K562 (cell line): ENCODE data around the gene SPRTN. TPM values are rescaled to one million over a fixed set of nuclear protein-coding genes. Genes with fewer than 3 reads are reported as not detected.

Source experiments
- ATAC-seq: fragments of 200-7000 bp; cut with Tn5 transposase; 3 replicates; pipeline ENCODE4 v1.9.1; 2020; ENCODE audit warnings: moderate library complexity
- BruUV-seq: library from RNA; stranded (reverse); fragments of 400-500 nt; replicated peaks from 2 replicates; lab custom pipeline; 2021; lab: Mats Ljungman, UMichigan
- CTCF ChIA-PET: fragments of 300-600 bp; formaldehyde crosslinking; extraction: SDS; loops from one replicate; lab custom pipeline; 2021; ENCODE audit warnings: low intra/inter-chr PET ratio; lab: Yijun Ruan, JAX
- POLR2A ChIA-PET: fragments of 300-600, 350-650 bp; sonication (Branson Sonifier 250); formaldehyde crosslinking; extraction: SDS; loops from one replicate; lab custom pipeline; 2021; ENCODE audit warnings: antibody characterized with exemption, inconsistent platforms; lab: Yijun Ruan, JAX
- DNase-seq, 4 experiments: peaks; one replicate each; pipeline versions ENCODE4 v3.0.0 to v3.0.0-alpha.2; 2011 to 2018; ENCODE audit warnings: low spot score in 3 of 4, mixed read lengths in 3 of 4; ENCODE audit errors: extremely low read depth in 1 of 4
- FAIRE-seq: peaks from 2 replicates; lab custom pipeline; 2011; peaks lifted over from hg19 to GRCh38; lab: Jason Lieb, UNC
- H2AFZ ChIP-seq: 2 replicates; pipeline ENCODE4 v1.6.0; 2011; ENCODE audit warnings: low read depth, low read length, control low read depth, inconsistent platforms
- H3K27ac ChIP-seq: fragments of 200-600 bp; 3 replicates; pipeline ENCODE4 v1.8.0; 2011; ENCODE audit warnings: low read depth, mild to moderate bottlenecking, control low read depth, inconsistent platforms, low read length, moderate library complexity, mixed read lengths; ENCODE audit errors: extremely low read depth
- H3K27me3 ChIP-seq, 2 experiments: fragments of 300-600 bp in 1 of 2; 2 replicates in 1 of 2; 3 replicates in 1 of 2; pipeline versions ENCODE4 v1.6.0 to v1.8.0; 2011; ENCODE audit warnings: inconsistent platforms in 2 of 2, low read length in 2 of 2, mild to moderate bottlenecking in 1 of 2, mixed read lengths in 1 of 2, moderate library complexity in 1 of 2; ENCODE audit not compliant: control insufficient read depth in 2 of 2, insufficient read depth in 2 of 2
- H3K36me3 ChIP-seq: fragments of 300-600 bp; 3 replicates; pipeline ENCODE4 v1.8.0; 2011; ENCODE audit warnings: mild to moderate bottlenecking, low read length, inconsistent platforms; ENCODE audit not compliant: control insufficient read depth, insufficient read depth
- H3K4me1 ChIP-seq, 2 experiments: fragments of 200-600 bp in 1 of 2; replicated peaks in 1 of 2; 2 replicates in 1 of 2; 3 replicates in 1 of 2; pipeline versions ENCODE4 v1.5.1 to v1.8.0; 2011; ENCODE audit warnings: inconsistent platforms in 2 of 2, low read length in 2 of 2, mild to moderate bottlenecking in 1 of 2, mixed read lengths in 1 of 2, moderate library complexity in 1 of 2; ENCODE audit not compliant: control insufficient read depth in 2 of 2, insufficient read depth in 2 of 2
- H3K4me2 ChIP-seq: 2 replicates; pipeline ENCODE4 v1.6.1; 2011; ENCODE audit warnings: low read length, control low read depth, inconsistent platforms, mixed read lengths; ENCODE audit not compliant: insufficient read depth
- H3K4me3 ChIP-seq: fragments of 200-600 bp; sonication (generic), shearing (Covaris generic); 2 replicates; pipeline ENCODE4 v1.5.1; 2016; ENCODE audit warnings: control low read depth, inconsistent platforms
- H3K79me2 ChIP-seq: fragments of 200-600 bp; 3 replicates; pipeline ENCODE4 v1.8.0; 2011; ENCODE audit warnings: low read length, inconsistent platforms; ENCODE audit not compliant: control insufficient read depth, insufficient read depth
- H3K9ac ChIP-seq, 2 experiments: 2 replicates each; pipeline versions ENCODE4 v1.6.0 to v1.6.1; 2011; ENCODE audit warnings: low read depth in 2 of 2, low read length in 2 of 2, control low read depth in 1 of 2, inconsistent platforms in 1 of 2, mild to moderate bottlenecking in 1 of 2, mixed read lengths in 1 of 2; ENCODE audit not compliant: insufficient read depth in 1 of 2
- H3K9me1 ChIP-seq: one replicate; pipeline ENCODE4 v1.6.0; 2011; ENCODE audit warnings: inconsistent platforms, mild to moderate bottlenecking, low read length, moderate library complexity; ENCODE audit not compliant: control insufficient read depth, insufficient read depth
- H3K9me3 ChIP-seq: replicated peaks from 2 replicates; pipeline ENCODE4 v1.5.1; 2011; ENCODE audit warnings: low read depth, low read length, inconsistent platforms; ENCODE audit not compliant: control insufficient read depth, insufficient read depth
- H4K20me1 ChIP-seq: replicated peaks from 2 replicates; pipeline ENCODE4 v1.6.1; 2011; ENCODE audit warnings: low read length, inconsistent platforms, mixed read lengths; ENCODE audit not compliant: control insufficient read depth, insufficient read depth
- HBP1 ChIP-seq: fragments of 450-650 bp; formaldehyde crosslinking; IDR thresholded peaks from 2 replicates; pipeline ENCODE4 v1.4.0; 2022; ENCODE audit warnings: missing genetic modification characterization
- ILK ChIP-seq: fragments of 450-650 bp; IDR thresholded peaks from 2 replicates; pipeline ENCODE4 v1.6.1; 2016; ENCODE audit warnings: missing genetic modification characterization, low read depth, mild to moderate bottlenecking, missing compliant biosample characterization, moderate library complexity, borderline replicate concordance
- WGBS: fragments of 100-300 bp; shearing (Covaris generic); methylation state at CpG from one replicate; pipeline ENCODE4 v1.1.6; 2016; ENCODE audit warnings: low coverage, mixed read lengths; ENCODE audit not compliant: insufficient coverage; ENCODE audit errors: missing lambda C conversion rate; 5-methylcytosine and 5-hydroxymethylcytosine counted together
- in situ Hi-C: fragments of 300-500 bp; cut with MboI; formaldehyde crosslinking; loops from 4 replicates; pipeline ENCODE4 v1.15.0; 2018; ENCODE audit warnings: inconsistent platforms, mixed read lengths
- intact Hi-C: fragments of 100-400 bp; cut with micrococcal nuclease; formaldehyde crosslinking; loops from 2 replicates; pipeline ENCODE4 v1.14.2; 2022
- polyA plus RNA-seq, 8 experiments: library from polyadenylated mRNA; depleted of rRNA in 4 of 8; stranded (reverse) in 5 of 8; unstranded in 3 of 8; fragments of >200 nt; fragmentation: Nextera tagmentation in 2 of 8; fragmentation: Illumina TruSeq in 1 of 8; extraction: Ambion mirVana in 2 of 8; extraction: Trizol in 1 of 8; gene quantifications; 2 replicates each; pipeline versions ENCODE4 v1.2.1 to v1.2.3, GENCODE V29; 2011 to 2014; ENCODE audit warnings: inconsistent platforms in 1 of 8, missing spikeins in 1 of 8
- total RNA-seq, 7 experiments: library from RNA; depleted of rRNA in 6 of 7; stranded (reverse); fragments of >200 nt in 6 of 7; fragmentation: Illumina TruSeq in 2 of 7; extraction: Trizol in 2 of 7; gene quantifications; 2 replicates each; pipeline versions ENCODE4 v1.2.1 to v1.2.3, GENCODE V29; 2011 to 2021; ENCODE audit warnings: low replicate concordance in 1 of 7

SPRTN gene
- total and polyA plus RNA-seq, 9 of the 15 experiments (the other 6 are each of a cell fraction or from before 2014, with no cell fraction given) = 8.1 to 32.5 (median 21.2) TPM

- no peaks in the 10 kb centered on the region for H3K27me3 ChIP-seq
- H3K4me3 ChIP-seq = no peak overlapping the region
- DNase-seq (no peak), FAIRE-seq (no peak), ATAC-seq (no peak)
- peaks cover 23% of the 10 kb centered on the region for H4K20me1 ChIP-seq
- no peaks in the 10 kb centered on the region for H3K9me3 ChIP-seq
- H3K36me3 ChIP-seq = 0 out of 3 replicates have a peak, but pooled peaks cover 2% of the 10 kb centered on the region
- CTCF ChIA-PET = no interaction called here
- no peak overlapping the region for H3K9ac ChIP-seq
- no peak overlapping the region for H3K27ac ChIP-seq
- no peak overlapping the region for H2AFZ ChIP-seq
- no peak overlapping the region for H3K4me2 ChIP-seq
- peaks cover 0 to 4% of the 10 kb centered on the region in 2 experiments; a peak in 3 of 5 replicates for H3K4me1 ChIP-seq
- H3K79me2 ChIP-seq = peaks cover 90% of the 10 kb centered on the region
- intact Hi-C loops (no loop called here), in situ Hi-C loops (no loop called here)
- no peaks in the 10 kb centered on the region for H3K9me1 ChIP-seq
- no TSS peak for BruUV-seq
- 0 out of 2 replicates have a peak, but pooled peaks have one; percentile 13 for TF ChIP-seq HBP1 (CRISPR knock-in tag)
- TF ChIP-seq ILK (tag) = no peak
- TF ChIP-seq, all 486 proteins: peak for 1
- POLR2A ChIA-PET = no interaction called here
- 52% methylated on average over 2 of the region's 2 CpGs for WGBS
These were observed 58.5 kb downstream of the SPRTN start for GRCh38 chr1:231396643-231397042.
